Keratinocyte (primary cell): ENCODE data around the gene GSKIP. TPM values are rescaled to one million over a fixed set of nuclear protein-coding genes. Genes with fewer than 3 reads are reported as not detected.
"Not testable (repeated sequence)": the region's sequence is repeated elsewhere in the genome, so short reads cannot be mapped to it uniquely, and the experiment has no call there.

Experiments
- DNase-seq: peaks from one replicate; pipeline ENCODE4 v3.0.0-alpha.2; 2011; ENCODE audit warnings: low read depth, missing footprints, low spot score
- FAIRE-seq: peaks from 2 replicates; lab custom pipeline; 2011; peaks lifted over from hg19 to GRCh38; lab: Jason Lieb, UNC
- H2AFZ ChIP-seq: 2 replicates; pipeline ENCODE4 v1.6.0; 2012; ENCODE audit warnings: low read length, control low read depth, inconsistent platforms; ENCODE audit not compliant: control insufficient read depth
- H3K27ac ChIP-seq: 2 replicates; pipeline ENCODE4 v1.5.1; 2011; ENCODE audit warnings: low read length; ENCODE audit not compliant: control insufficient read depth, insufficient read depth
- H3K27me3 ChIP-seq: 3 replicates; pipeline ENCODE4 v1.6.0; 2011; ENCODE audit warnings: low read length; ENCODE audit not compliant: control insufficient read depth, insufficient read depth; ENCODE audit errors: extremely low read depth
- H3K36me3 ChIP-seq, 2 experiments: 2 replicates in 1 of 2; 3 replicates in 1 of 2; pipeline ENCODE4 v1.5.1; 2011; ENCODE audit warnings: low read length in 2 of 2, mild to moderate bottlenecking in 1 of 2; ENCODE audit not compliant: control insufficient read depth in 2 of 2, insufficient read depth in 2 of 2; ENCODE audit errors: extremely low read depth in 1 of 2
- H3K4me1 ChIP-seq: 3 replicates; pipeline ENCODE4 v1.5.1; 2011; ENCODE audit warnings: low read length; ENCODE audit not compliant: control insufficient read depth, insufficient read depth; ENCODE audit errors: extremely low read depth
- H3K4me2 ChIP-seq: 3 replicates; pipeline ENCODE4 v1.6.0; 2011; ENCODE audit warnings: low read depth, low read length; ENCODE audit not compliant: control insufficient read depth, insufficient read depth; ENCODE audit errors: extremely low read depth
- H3K4me3 ChIP-seq, 3 experiments: fragments of 200-600 bp in 1 of 3; sonication (generic) in 1 of 3; 2 replicates in 2 of 3; 3 replicates in 1 of 3; pipeline ENCODE4 v1.5.1; 2011 to 2016; ENCODE audit warnings: low read length in 3 of 3, mild to moderate bottlenecking in 3 of 3, control low read depth in 2 of 3, inconsistent platforms in 1 of 3, low read depth in 1 of 3, mixed read lengths in 1 of 3, mixed run types in 1 of 3, moderate library complexity in 1 of 3; ENCODE audit not compliant: control insufficient read depth in 2 of 3, insufficient read depth in 2 of 3; ENCODE audit errors: extremely low read depth in 1 of 3
- H3K79me2 ChIP-seq: 2 replicates; pipeline ENCODE4 v1.6.0; 2012; ENCODE audit warnings: low read length; ENCODE audit not compliant: control insufficient read depth, insufficient read depth
- H3K9ac ChIP-seq: 3 replicates; pipeline ENCODE4 v1.6.0; 2011; ENCODE audit warnings: low read length; ENCODE audit not compliant: control insufficient read depth, insufficient read depth; ENCODE audit errors: extremely low read depth
- H3K9me1 ChIP-seq: 3 replicates; pipeline ENCODE4 v1.6.0; 2011; ENCODE audit warnings: low read length; ENCODE audit not compliant: control insufficient read depth, insufficient read depth; ENCODE audit errors: extremely low read depth
- H3K9me3 ChIP-seq: 2 replicates; pipeline ENCODE4 v1.5.1; 2012; ENCODE audit warnings: low read depth, low read length; ENCODE audit not compliant: control insufficient read depth
- H4K20me1 ChIP-seq: 3 replicates; pipeline ENCODE4 v1.6.0; 2011; ENCODE audit warnings: low read length; ENCODE audit not compliant: control insufficient read depth, insufficient read depth; ENCODE audit errors: extremely low read depth
- CTCF ChIP-seq, 3 experiments: IDR thresholded peaks in 1 of 3; conservative IDR thresholded peaks in 1 of 3; optimal IDR thresholded peaks in 1 of 3; 2 replicates in 2 of 3; 3 replicates in 1 of 3; pipeline versions ENCODE3 to v1.5.1; 2011; ENCODE audit warnings: low read length in 3 of 3, mild to moderate bottlenecking in 3 of 3, moderate library complexity in 2 of 3, control low read depth in 1 of 3, inconsistent platforms in 1 of 3; ENCODE audit not compliant: insufficient read depth in 2 of 3; ENCODE audit errors: extremely low read depth in 1 of 3
- EZH2 ChIP-seq: IDR thresholded peaks from one replicate; pipeline ENCODE4 v1.6.1; 2012; ENCODE audit warnings: inconsistent platforms, mild to moderate bottlenecking, low read length, moderate library complexity
- dilution Hi-C: fragments of 300-500 bp; cut with MboI; formaldehyde crosslinking; loops from one replicate; pipeline ENCODE4 v1.7.0; 2020; ENCODE audit warnings: low sequenced_read_pairs; ENCODE audit not compliant: extremely low pct_ligation_motif_present
- polyA plus RNA-seq, 5 experiments: library from polyadenylated mRNA; depleted of rRNA in 3 of 5; stranded (reverse) in 3 of 5; stranded (forward) in 1 of 5; unstranded in 1 of 5; fragments of >200 nt; gene quantifications; 1 replicate in 1 of 5; 2 replicates in 3 of 5; 3 replicates in 1 of 5; pipeline versions ENCODE4 v1.2.1 to v1.2.3, GENCODE V29; 2011 to 2012; ENCODE audit warnings: missing spikeins in 2 of 5, low read depth in 1 of 5, low replicate concordance in 1 of 5

Gene GSKIP
- polyA plus RNA-seq, 1 donor (not counting 4 experiments of a cell fraction or from before 2014, with no cell fraction given), result 51.1 TPM

- FAIRE-seq, result no peak
- no peaks in the 10 kb centered on the region for H3K27me3 ChIP-seq
- no peaks in the 10 kb centered on the region for H3K9me1 ChIP-seq
Measured at GRCh38 chr14:96341323-96341722, 22.0 kb upstream of the GSKIP start.

GRCh38 chr14:96345669-96346068 lies 17.7 kb upstream of the GSKIP start:
- no peak overlapping the region for H3K4me3 ChIP-seq
- H3K36me3 ChIP-seq, result peaks cover 0 to 4% of the 10 kb centered on the region in 2 experiments
- dilution Hi-C loops, result no loop called here
- peaks cover 1% of the 10 kb centered on the region for H3K79me2 ChIP-seq
- H3K27ac ChIP-seq, result no peak overlapping the region
- TF ChIP-seq EZH2 (no peak), CTCF (optimal IDR thresholded peaks at IDR 0.05 in 1 of 3, IDR thresholded peaks at IDR 0.05 in 1 of 3, conservative IDR thresholded peaks at IDR 0.05 in 1 of 3; ENCODE audit: extremely low read depth in 1 of 3, insufficient read depth in 2 of 3, low read length in 3 of 3) (no peak)
- H3K9me1 ChIP-seq, result no peaks in the 10 kb centered on the region
- H4K20me1 ChIP-seq, result no peaks in the 10 kb centered on the region
- H3K9me3 ChIP-seq, result no peaks in the 10 kb centered on the region
- FAIRE-seq (no peak), DNase-seq (no peak)
- H3K27me3 ChIP-seq, result no peaks in the 10 kb centered on the region
- no peak overlapping the region for H2AFZ ChIP-seq
- no peak overlapping the region for H3K4me2 ChIP-seq
- H3K9ac ChIP-seq, result no peak overlapping the region
- peaks cover 2% of the 10 kb centered on the region for H3K4me1 ChIP-seq

More at GRCh38 chr14:96341323-96341722, 22.0 kb upstream of the GSKIP start:
- Histone ChIP-seq H2AFZ (no peak overlapping the region), H3K4me1 (no peaks in the 10 kb centered on the region), H3K9me3 (no peaks in the 10 kb centered on the region), H3K27ac (no peak overlapping the region), H3K79me2 (no peaks in the 10 kb centered on the region), H3K4me2 (no peak overlapping the region), H3K4me3 (no peak overlapping the region), H4K20me1 (no peaks in the 10 kb centered on the region), H3K9ac (no peak overlapping the region), H3K36me3 (peaks cover 0 to 4% of the 10 kb centered on the region in 2 experiments)
- dilution Hi-C loops, result no loop called here
- no peak for TF ChIP-seq EZH2
- TF ChIP-seq CTCF (optimal IDR thresholded peaks at IDR 0.05 in 1 of 3, IDR thresholded peaks at IDR 0.05 in 1 of 3, conservative IDR thresholded peaks at IDR 0.05 in 1 of 3; ENCODE audit: extremely low read depth in 1 of 3, insufficient read depth in 2 of 3, low read length in 3 of 3), result no peak
- no peak for DNase-seq

GRCh38 chr14:96347957-96348356 lies 15.4 kb upstream of the GSKIP start:
- H2AFZ ChIP-seq, H3K79me2 ChIP-seq, H4K20me1 ChIP-seq, H3K9me3 ChIP-seq, dilution Hi-C loops, H3K4me1 ChIP-seq, H3K9me1 ChIP-seq, H3K4me2 ChIP-seq, H3K4me3 ChIP-seq, H3K36me3 ChIP-seq, FAIRE-seq, DNase-seq, H3K9ac ChIP-seq, H3K27ac ChIP-seq, H3K27me3 ChIP-seq: not testable (repeated sequence)
